MCF 10A (cell line): Measurements from ENCODE around the gene MALL. TPM values are rescaled to one million over a fixed set of nuclear protein-coding genes. Genes with fewer than 3 reads are reported as not detected.

Source experiments
- BruUV-seq: library from RNA; stranded (reverse); fragments of 400-500 nt; replicated peaks from 2 replicates; lab custom pipeline; 2021; lab: Mats Ljungman, UMichigan
- CTCF ChIA-PET: fragments of 300-600 bp; sonication (Branson Sonifier 250); formaldehyde crosslinking; extraction: SDS; loops from one replicate; lab custom pipeline; 2021; ENCODE audit warnings: antibody characterized with exemption, inconsistent platforms; lab: Yijun Ruan, JAX
- POLR2A ChIA-PET: fragments of 300-600, 350-650 bp; sonication (Branson Sonifier 250); formaldehyde crosslinking; extraction: SDS; loops from one replicate; lab custom pipeline; 2020; ENCODE audit warnings: antibody characterized with exemption, inconsistent platforms; lab: Yijun Ruan, JAX
- DNase-seq: peaks from one replicate; pipeline ENCODE4 v3.0.0-alpha.2; 2018; ENCODE audit not compliant: unreplicated experiment
- H3K27ac Mint-ChIP-seq: one replicate; pipeline ENCODE4 v1.8.0; 2022; ENCODE audit warnings: mild to moderate bottlenecking, low read depth, mixed read lengths; ENCODE audit not compliant: unreplicated experiment
- H3K27me3 Mint-ChIP-seq: one replicate; pipeline ENCODE4 v1.8.0; 2022; ENCODE audit warnings: mixed read lengths; ENCODE audit not compliant: insufficient read depth, unreplicated experiment
- H3K36me3 Mint-ChIP-seq: one replicate; pipeline ENCODE4 v1.8.0; 2022; ENCODE audit warnings: mild to moderate bottlenecking, moderate library complexity, mixed read lengths; ENCODE audit not compliant: insufficient read depth, unreplicated experiment
- H3K4me1 Mint-ChIP-seq: one replicate; pipeline ENCODE4 v1.8.0; 2022; ENCODE audit warnings: mixed read lengths; ENCODE audit not compliant: insufficient read depth, unreplicated experiment
- H3K4me3 Mint-ChIP-seq: one replicate; pipeline ENCODE4 v1.8.0; 2022; ENCODE audit warnings: mild to moderate bottlenecking, moderate library complexity, mixed read lengths; ENCODE audit not compliant: unreplicated experiment
- H3K9me3 Mint-ChIP-seq: one replicate; pipeline ENCODE4 v1.8.0; 2022; ENCODE audit warnings: mixed read lengths; ENCODE audit not compliant: unreplicated experiment
- CTCF ChIP-seq: fragments of 200-600 bp; IDR thresholded peaks from one replicate; pipeline ENCODE4 v1.8.0; 2022; ENCODE audit warnings: antibody characterized with exemption, mild to moderate bottlenecking; ENCODE audit not compliant: unreplicated experiment
- intact Hi-C: fragments of 100-400 bp; cut with micrococcal nuclease; formaldehyde crosslinking; loops from 2 replicates; pipeline ENCODE4 v1.14.1; 2022
- total RNA-seq: library from RNA; stranded (reverse); gene quantifications from 2 replicates; pipeline ENCODE4 v1.2.3, GENCODE V29; 2022

The MALL gene
- total RNA-seq, 1 experiment from 2014 or later = 1.8 TPM

- Mint-ChIP-seq H3K27me3 (no peaks in the 10 kb centered on the region), H3K4me1 (peaks cover 32% of the 10 kb centered on the region), H3K36me3 (no peaks in the 10 kb centered on the region), H3K9me3 (peaks cover 16% of the 10 kb centered on the region), H3K27ac (no peak overlapping the region), H3K4me3 (no peak overlapping the region)
- CTCF ChIA-PET = no interaction called here
- no peak for TF ChIP-seq CTCF
- DNase-seq = no peak
- no TSS peak for BruUV-seq
- POLR2A ChIA-PET = no interaction called here
- intact Hi-C loops = no loop called here
Observed at GRCh38 chr2:110153416-110153815, 37.8 kb upstream of the MALL start.

GRCh38 chr2:110152943-110153342, 37.3 kb upstream of the MALL start:
- Mint-ChIP-seq H3K4me3 (no peak overlapping the region), H3K4me1 (peaks cover 32% of the 10 kb centered on the region), H3K27ac (no peak overlapping the region), H3K9me3 (peaks cover 20% of the 10 kb centered on the region), H3K36me3 (no peaks in the 10 kb centered on the region), H3K27me3 (no peaks in the 10 kb centered on the region)
- ChIA-PET POLR2A (no interaction called here), CTCF (no interaction called here)
- no peak for TF ChIP-seq CTCF
- no peak for DNase-seq
- no TSS peak for BruUV-seq
- intact Hi-C loops = no loop called here

GRCh38 chr2:110149330-110150220, 34.0 kb upstream of the MALL start:
- POLR2A ChIA-PET = interaction anchor here (0.6 to 0.8 kb wide), 3 partner anchors 15 to 63 kb away, joined by 3 read pairs; partner anchors contain the start of gene MTLN
- CTCF ChIA-PET = no interaction called here
- BruUV-seq = no TSS peak

More at GRCh38 chr2:110149330-110150220, 34.0 kb upstream of the MALL start:
- TF ChIP-seq CTCF = no peak
- intact Hi-C loops = no loop called here
- Mint-ChIP-seq H3K36me3 (no peaks in the 10 kb centered on the region), H3K9me3 (peaks cover 15% of the 10 kb centered on the region), H3K27me3 (no peaks in the 10 kb centered on the region), H3K4me3 (no peak overlapping the region), H3K27ac (peak overlapping the region; percentile 1), H3K4me1 (peaks cover 17% of the 10 kb centered on the region)
- peak; percentile 71 for DNase-seq
